CD4-positive, alpha-beta T cell treated with Interleukin-12 subunit alpha and Interleukin-12 subunit beta, for 1 hour (primary cell): ENCODE data around the gene TPST1.

ENCODE experiments used
- DNase-seq: peaks from one replicate; pipeline ENCODE4 v3.0.0-alpha.2; 2020

TPST1 gene

DNA sequence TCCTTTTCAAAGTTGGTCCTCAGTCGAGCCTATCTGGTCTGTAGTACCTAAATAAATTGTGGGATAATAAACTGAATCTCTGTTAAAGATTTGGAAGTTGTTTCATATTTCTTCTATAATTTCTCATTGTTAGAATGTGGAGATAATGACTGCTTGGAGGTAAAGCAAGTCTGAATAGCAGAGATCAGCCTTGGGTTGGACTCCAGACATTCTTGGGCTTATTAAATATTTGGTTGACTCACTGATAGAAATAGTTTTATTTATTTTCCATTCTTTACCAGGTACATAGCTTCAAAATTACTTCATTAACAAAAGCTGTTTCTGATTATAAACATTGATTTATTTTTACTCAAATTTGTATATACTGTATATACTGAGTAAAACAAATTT lies 34.3 kb downstream of the TPST1 start:
- no peak for DNase-seq

DNA sequence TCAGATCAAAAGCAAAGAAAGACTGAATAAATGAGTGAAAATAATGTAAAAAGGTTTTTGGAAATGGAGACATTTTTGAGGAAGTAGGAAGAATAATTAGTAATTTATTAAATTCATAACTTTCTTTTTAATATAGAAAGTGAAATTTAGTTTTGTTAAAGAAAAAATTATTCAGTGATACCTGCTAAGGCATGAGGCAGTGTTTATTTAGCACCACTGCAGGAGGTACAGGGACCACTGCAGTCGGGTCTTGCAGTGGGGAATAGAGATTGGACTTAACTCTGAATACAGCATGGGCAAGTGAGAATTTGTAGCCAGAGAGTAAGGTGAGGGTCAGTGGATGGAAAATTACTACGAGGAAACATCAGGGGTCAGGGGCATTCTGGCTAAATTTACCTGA lies 39.9 kb downstream of the TPST1 start:
- DNase-seq: no peak

DNA sequence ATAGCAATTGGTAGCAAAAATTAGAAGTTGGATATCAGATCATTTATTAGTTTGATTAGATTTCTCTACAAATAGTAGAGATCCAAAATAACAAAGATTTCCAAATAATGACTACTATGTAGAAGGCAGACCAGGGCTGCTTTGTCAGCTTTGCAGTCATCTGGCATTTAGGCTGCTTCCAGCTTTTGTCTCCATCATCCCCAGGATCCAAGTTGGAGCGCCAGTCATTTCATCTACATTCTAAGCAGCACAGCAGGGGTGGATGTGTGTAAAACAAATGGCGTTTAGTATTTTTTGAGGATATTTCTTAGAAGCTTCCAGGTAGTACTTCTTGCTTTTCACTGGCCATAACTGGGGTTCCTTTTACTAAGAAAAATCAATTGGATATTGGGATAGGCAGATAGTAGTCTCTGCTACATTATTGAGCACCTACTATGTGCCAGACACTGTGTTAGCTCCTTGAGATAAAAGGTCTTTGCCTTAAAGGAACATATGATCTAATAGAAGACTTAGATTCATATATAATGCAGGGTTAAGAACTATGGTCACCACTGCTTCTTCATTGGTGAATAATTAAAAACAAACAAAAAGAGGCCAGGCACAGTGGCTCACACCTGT lies 41.5 kb downstream of the TPST1 start:
- DNase-seq: no peak

DNA sequence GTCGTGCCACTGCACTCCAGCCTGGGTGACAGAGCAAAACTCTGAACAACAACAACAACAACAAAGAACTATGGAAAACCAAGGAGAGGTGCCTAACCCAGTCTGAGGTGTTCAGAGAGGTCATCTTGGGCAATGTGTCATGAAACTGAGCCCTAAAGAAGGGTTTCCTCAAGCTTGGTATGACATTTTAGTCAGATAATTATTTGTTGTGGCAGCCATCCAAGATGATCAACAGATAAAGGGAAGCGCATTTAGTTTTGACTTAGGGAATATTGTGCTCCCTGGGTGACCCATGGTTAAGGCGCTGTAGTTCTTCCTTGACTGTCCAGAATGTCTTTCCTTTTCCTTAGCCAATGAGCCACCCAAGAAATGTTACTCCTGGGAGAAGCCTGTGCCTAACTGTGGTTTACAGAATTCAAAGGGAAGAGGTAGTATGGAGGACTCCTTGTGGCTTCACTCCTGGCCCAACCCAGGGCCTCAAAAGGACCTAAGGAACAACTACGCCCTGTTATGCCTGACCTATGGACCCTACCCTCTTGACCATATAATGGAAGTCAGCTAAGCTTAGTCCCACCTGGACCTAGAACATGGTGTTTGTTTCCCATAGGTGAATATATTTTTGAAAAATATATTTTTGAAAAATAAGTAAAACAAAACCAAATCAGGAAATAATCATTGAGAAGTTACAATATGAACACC lies 42.4 kb downstream of the TPST1 start:
- DNase-seq: no peak

DNA sequence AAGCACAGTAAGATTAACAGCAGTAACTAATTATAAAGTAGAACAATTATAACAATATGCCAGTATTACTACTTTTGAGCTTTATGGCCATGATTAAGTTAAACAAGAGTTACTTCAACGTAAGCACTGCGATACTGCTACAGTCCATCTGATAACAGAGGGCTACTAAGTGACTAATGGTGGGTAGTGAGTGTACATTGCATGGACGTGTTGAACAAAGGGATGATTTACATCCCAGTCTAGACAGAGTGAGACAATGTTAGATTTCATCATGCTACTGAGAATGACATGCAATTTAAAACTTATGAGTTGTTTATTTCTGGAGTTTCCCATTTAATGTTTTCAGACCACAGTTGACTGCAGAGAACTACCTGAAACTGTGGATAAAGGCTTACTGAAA lies 45.6 kb downstream of the TPST1 start:
- DNase-seq: no peak

DNA sequence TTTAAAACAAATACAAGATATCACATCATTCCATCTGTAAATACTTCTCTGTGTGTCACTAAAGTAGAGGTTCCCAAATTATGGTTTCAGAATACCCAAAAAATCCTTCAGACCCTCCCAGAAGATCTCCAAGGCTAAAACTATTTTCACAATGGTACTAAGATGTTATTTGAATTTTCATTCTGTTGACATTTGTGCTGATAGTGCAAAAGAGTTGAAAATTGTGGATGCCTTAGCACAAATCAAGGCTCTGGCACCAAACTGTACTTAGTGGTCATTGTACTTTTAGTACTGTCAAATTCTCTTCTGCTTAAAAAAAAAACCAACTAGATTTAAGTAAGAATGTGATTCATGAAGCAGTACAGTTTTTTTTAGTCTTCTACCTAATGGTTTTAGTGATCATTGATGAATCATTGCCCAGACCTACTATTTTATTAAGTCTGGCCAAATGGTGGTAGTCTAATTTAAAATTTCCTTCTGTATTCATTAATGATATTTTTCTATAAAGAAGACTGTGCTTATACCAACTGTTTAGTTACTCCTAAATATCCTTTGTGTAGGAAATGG lies 50.5 kb downstream of the TPST1 start:
- no peak for DNase-seq

DNA sequence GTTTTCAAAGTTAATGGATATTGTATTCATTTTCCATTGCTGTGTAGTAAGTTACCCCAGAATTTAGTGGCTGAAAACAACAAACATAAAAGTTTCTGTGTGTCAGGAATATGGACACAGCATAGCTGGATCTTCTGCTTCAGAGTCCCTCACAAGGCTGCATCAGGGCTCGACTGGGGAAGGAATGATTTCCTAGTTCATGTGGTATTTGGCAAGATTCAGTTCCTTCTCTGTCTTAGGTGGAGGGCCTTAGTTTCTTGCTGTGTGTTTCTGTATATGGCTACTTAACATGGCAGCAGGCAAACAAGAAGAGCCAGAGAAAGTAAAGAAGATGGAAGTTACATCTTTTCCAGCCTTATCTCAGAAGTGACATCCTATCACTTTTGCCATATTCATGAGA lies 51.1 kb downstream of the TPST1 start:
- no peak for DNase-seq

DNA sequence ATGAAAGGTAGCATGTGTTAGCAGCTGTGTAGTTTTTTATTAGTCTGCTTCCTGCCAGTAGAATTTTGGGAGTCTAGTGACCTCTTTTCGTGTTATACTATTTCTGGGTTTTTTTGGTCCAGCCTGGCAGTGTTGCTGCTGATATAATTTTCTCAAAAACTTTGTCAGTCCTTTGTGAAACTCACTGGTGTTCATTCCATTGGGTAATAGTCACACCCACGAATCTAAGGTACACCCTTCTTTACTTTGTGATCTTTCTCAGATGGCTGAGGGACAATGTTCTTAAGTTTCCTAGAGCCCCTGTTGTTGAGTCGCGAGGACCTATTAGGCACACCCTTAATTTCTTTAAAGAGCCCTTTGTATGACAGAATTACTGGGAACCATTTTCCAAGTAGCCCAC lies 52.3 kb downstream of the TPST1 start:
- no peak for DNase-seq

DNA sequence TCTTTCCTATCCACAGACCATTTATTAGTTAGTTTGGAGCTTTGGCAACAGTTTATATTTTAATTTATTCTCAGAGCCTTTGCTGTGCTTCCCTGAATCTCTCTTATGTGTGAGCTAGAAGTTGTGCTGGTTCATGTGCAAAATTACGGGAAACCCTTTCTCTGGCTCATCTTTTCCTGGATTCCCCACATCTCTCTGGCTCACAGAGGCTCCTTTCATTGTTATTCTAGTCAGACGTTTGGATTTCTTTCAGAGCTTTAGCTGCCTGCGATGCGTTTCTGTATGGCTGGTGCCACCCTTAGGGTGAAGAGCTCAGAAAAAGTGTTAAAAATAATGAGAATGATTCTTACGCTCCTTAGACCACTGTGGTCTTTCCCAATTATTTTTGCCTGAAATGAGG lies 53.3 kb downstream of the TPST1 start:
- no peak for DNase-seq

DNA sequence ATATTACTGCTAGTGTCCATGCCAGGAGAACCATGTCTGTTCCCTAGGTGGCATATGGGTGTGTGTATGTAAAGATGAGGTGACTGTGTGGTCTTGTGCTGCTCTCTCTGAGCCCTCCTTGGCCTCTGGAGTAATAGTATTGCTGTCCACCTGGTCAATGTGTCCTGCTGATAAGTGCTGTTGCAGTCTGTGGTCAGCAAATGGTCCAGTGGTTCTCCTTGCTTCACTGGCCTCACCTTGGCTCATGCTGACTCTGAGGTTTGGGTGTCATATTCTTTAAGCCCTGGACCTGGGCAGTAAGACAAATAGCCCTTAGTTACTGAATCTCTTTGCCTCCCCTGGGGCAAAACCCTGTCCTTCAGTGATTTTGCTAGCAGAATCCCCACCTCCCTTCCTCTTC lies 56.8 kb downstream of the TPST1 start:
- DNase-seq: no peak

DNA sequence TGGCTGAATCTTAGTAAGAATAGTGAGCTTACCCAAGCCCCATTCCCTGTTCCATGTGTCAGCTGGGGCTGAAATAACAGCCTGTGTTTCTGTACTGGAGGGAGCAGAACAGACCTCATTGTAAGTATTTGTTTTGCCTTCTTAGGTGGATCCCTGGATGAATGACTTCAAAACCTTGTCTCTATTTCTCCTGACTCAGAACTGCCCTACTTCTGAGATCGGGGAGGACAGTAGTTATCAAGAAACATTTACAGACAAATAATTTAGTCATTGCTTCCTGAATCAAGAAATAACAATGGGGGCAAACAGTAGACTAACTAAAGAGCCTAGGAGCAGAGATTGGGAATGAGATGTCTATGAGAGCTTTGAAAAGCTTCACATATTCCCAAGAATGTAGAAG lies 58.8 kb downstream of the TPST1 start:
- no peak for DNase-seq

DNA sequence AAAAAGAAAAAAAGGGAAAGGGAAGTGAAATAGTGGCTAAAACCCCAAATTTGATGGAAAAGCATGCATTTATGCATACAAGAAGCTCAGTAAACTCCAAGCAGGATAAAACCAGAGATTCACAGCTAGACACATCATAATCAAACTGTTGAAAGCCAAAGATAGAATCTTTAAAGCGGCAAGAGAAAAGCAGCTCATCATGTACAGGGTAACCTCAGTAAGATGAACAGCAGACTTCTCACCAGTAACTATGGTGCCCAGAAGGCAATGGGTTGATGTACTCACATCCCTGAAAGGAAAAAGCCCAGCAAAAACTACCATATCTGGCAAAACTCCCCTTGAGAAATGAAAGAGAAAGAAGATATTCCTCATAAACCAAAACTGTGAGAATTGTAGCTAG lies 60.4 kb downstream of the TPST1 start:
- no peak for DNase-seq

DNA sequence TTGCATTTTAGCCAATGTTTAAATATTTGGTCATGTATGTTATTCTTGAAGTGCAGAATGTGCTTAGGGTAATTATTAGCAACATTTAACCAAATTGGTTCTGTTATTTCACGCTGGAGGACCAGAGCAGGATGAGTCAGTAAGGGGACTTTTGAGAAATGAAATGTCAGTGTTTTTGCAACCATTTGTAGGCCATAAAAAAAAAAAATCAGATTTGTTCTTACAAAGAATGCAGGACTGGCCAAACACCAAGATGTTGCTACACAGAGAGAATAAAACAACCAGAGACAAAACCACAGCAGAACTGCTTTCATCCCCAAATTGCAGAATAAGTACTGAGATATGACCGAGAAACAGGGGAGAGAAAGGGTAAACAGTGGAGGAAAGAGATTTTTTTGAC lies 62.1 kb downstream of the TPST1 start:
- DNase-seq: no peak

DNA sequence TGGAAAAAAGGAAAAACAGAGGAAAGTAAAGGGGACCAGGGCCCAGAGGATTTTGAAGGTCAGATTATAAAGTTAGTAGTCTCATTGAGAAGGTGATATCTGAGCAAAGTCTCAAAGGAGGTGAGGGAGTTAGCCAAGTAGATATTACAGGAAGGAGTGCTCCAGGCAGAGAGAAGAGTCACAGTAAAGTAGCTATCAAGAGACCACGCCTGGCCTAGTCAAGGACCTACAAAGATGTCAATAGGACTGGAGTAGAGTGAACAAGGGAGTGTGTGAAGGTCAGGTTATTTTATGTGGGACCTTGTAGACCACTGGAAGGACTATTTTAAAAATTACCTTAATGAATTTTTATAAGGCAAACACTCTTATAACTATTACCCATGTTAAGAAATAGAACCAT lies 64.8 kb downstream of the TPST1 start:
- no peak for DNase-seq

DNA sequence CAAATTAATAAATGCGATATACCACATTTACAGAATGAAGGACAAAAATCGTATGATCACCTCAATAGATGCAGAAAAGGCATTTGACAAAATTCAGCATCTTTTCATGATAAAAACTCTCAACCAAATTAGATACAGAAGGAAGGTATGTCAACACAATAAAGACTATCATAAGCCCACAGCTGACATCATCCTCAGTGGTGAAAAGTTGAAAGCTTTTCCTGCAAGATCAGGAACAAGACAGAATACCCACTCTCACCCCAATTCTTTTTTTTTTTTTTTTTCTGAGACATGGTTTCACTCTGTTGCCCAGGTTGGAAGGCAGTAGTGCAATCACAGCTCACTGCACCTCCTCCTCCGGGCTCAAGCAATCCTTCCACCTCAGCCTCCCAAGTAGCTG lies 67.2 kb downstream of the TPST1 start:
- DNase-seq: no peak

DNA sequence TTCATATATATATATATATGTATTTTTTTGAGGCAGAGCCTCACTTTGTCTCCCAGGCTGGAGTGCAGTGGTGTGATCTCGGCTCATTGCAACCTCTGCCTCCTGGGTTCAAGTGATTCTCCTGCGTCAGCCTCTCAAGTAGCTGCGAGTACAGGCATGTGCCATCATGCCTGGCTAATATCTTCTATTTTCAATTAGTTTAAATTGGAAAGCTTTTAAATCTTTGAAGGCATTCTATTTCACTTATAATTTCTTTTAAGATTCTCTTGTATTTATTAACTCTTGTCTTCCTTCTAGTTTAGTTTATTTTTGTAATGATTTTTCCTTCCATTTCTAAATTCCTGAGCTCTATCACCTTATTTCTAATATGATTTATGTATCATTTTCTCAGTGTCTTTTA lies 71.2 kb downstream of the TPST1 start:
- no peak for DNase-seq

DNA sequence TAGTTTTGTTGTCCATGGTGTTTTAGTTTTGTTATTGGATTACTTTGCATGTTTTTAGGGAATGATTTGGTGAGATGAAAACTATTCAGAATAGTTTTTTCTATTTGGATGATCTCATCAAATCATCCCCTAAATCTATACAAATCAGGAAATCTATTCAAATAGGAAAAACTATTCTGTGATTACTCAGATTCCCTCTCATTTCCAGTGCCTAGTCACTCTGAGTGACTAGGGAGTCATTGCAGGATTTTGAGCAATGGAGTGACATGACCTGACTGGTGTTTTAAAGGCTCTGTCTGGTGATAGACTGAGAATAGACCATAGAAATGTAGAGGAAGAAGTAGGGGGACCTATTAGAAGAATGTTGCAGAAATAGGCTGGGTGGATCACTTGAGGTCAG lies 72.4 kb downstream of the TPST1 start:
- no peak for DNase-seq

DNA sequence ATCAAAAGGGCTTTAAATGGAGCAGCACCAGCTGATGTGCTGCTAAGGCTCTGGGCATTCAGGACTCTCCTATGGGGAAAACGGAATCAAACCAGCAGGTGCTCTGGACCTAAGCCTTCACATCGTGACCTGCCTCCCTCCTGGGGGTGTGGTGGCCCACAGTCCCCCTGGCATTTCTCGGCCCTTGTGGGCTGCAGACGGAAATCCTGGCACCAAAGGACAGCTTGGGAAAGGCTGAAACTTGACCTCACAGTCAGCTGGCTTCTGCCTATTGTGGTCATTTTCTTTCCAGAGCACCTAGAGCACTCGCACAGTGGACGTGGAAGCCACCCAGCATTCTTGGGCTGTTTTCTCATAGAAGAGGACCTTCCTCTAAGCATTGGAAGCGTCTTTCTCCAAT lies 74.8 kb downstream of the TPST1 start:
- no peak for DNase-seq

DNA sequence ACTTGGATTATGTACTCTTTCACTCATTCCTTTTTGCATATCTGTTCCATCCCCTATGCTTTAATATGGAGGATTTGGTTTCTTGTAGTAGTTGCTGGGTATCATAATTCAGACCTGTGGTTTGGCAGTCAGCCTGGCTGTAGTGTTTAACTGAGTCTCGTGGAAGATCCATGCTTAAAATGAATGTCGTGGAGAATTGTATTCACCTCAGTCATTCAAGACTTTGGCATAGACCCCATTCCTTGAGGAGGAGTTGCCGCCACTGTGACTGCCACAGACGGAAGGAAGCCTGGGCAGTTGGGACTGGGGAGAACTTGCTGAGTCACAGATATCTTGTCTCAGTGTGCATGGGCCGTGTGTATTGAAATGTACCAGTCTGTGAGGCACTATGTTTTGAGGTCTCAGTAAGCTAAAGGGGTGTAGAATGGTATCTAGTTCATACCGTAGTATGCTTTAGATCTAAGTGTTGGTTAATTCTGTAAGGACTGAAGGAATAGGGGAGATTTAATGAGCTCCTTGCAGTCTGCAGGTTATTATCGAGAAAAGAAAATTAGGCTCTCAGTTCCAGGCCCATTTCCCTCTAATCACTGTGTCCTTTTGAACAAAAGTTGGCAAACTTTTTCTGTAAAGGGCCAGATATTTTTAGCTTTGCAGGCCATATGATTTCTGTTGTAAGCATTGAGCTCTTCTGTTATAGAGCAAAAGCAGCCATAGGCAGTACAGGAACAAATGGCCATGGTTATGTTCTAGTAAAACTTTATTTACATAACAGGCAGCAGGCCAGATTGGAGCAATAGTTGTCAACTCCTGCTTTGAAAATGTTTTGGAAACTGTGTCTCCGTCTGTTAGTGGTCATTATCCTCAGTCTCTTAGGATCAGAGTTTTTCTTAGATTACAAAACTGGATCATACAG lies 76.8 kb downstream of the TPST1 start:
- DNase-seq: no peak

DNA sequence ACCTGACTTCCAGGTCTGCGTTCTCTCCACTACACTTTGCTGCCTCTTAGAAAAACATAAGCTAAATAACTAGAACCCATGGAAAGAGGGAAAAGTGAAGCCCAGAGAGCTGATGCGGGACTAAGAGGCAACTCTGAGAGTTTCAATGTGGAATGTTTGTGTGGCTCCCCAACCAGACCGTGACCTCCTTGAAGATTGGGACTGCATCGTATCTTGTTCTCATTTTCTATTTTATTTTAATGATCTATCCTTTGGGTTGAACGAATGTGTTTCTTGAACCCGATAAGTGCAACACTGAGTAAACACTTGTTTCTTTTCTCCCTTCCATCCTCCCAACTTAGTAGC lies 77.4 kb downstream of the TPST1 start:
- DNase-seq: no peak

DNA sequence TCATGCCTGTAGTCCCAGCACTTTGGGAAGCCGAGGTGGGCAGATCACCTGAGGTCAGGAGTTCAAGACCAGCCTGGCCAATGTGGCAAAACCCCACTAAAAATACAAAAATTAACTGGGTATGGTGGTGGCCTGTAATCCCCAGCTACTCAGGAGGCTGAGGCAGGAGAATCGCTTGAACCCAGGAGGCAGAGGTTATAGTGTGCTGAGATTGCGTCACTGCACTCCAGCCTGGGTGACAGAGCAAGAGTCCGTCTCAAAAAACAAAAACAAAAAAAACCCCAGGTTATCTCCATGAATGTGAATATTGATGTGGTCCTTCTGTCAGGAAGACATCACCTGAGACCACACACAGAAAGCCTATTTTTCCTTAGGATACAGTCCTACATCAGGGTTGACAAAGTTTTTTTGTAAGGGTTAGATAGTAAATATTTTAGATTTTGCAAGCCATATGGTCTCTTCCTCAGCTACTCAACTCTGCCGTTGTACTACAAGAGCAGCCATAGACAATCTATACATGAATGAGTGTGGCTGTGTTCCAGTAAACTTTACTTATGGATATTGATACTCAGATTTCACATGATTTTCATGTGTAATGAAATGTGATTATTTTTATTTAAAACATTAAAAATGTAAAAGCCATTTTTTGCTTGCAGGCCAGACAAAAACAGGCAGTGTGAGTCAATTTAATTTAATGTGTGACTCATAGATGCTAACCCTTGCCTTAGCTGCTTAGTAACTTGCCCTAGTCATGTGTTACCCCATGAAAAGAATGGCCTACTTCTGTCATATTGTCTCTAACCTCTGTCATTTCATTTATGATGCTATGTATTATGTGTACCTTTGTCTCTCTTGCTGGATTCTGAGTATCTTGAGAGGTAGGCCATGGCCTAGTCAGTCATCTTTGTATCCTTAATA lies 78.1 kb downstream of the TPST1 start:
- DNase-seq: no peak

DNA sequence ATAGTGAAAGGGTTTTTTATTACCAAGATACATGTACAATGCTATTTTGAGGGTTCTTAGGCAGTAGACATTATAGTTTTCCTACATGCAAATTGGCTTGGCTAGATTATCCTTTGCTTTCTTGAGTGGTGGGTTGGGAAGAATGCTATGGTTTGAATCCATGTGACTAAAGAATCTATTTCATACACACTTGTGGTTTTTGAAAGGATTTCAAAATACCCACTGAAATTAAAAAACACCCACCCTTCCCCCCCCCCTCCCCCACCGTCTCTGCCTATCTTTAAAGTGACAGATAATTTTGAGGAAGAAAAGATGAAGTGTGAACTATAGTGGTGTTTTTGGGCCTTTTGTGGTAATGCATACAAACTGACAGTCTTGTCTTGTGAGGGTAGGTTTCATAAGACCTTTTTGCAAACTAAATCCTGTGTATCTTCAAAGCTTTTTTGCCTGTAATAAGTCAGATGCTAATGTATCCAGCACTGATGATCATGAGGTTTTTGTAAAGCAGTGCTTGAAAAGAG lies 90.9 kb downstream of the TPST1 start:
- no peak for DNase-seq

DNA sequence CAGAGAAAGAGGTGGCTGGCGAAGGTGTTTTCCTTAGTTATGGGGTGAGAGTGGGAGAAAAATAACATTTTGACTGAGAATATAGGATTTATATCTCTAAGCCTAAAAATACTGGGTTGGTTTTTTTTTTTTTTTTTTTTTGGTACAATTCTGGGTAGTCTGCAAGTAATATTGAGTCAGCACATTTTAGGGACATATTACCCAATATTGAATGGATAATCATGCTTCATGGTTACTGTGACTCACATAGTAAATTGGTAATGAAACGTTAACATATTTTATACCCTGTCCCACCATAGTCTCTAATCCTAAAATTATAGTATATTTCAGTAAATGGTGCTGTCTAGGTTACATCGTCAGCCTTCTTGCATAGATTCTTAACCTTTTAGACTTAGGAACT lies 91.4 kb downstream of the TPST1 start:
- no peak for DNase-seq
